Ovary (tissue), 3 donors: ENCODE results near the gene LIFR.

Experiments
- CTCF ChIP-seq, 3 donors: fragments of 450-650 bp in 2 of 3; fragments of 200-600 bp in 1 of 3; IDR thresholded peaks; one replicate each; pipeline versions ENCODE4 v1.5.1 to v1.8.0; 2016 to 2022; ENCODE audit warnings: antibody characterized with exemption in 3 of 3, mild to moderate bottlenecking in 1 of 3
- EP300 ChIP-seq: sonication (generic); formaldehyde crosslinking; IDR thresholded peaks from one replicate; pipeline ENCODE4 v1.6.1; 2017; ENCODE audit warnings: antibody characterized with exemption
- POLR2A ChIP-seq: fragments of 450-650 bp; IDR thresholded peaks from one replicate; pipeline ENCODE4 v1.6.1; 2017; ENCODE audit warnings: antibody characterized with exemption, mild to moderate bottlenecking, moderate library complexity
- donor health status: DM: no; HTN: no; CAD: no.

- no peak for TF ChIP-seq CTCF (IDR thresholded peaks at IDR 0.05)
- no peak for TF ChIP-seq POLR2A
- no peak for TF ChIP-seq EP300
Observed at GRCh38 chr5:38591523-38591849, 35.0 kb upstream of the LIFR start.
